H9 (cell line): ENCODE results near the gene MUC5AC. TPM values are rescaled to one million over a fixed set of nuclear protein-coding genes. Genes with fewer than 3 reads are reported as not detected.

Experiments
- DNase-seq: peaks from one replicate; pipeline ENCODE4 v3.0.0-alpha.2; 2017
- H2AFZ ChIP-seq: one replicate; pipeline ENCODE4 v1.6.1; 2013; ENCODE audit warnings: mild to moderate bottlenecking, low read length, control low read depth, moderate library complexity
- H2AK5ac ChIP-seq: 2 replicates; pipeline ENCODE4 v1.6.1; 2013; ENCODE audit warnings: low read length, control low read depth, mixed read lengths; ENCODE audit not compliant: insufficient read length
- H2BK120ac ChIP-seq: one replicate; pipeline ENCODE4 v1.6.1; 2013; ENCODE audit warnings: low read depth, mild to moderate bottlenecking, low read length, control low read depth, inconsistent platforms; ENCODE audit not compliant: poor library complexity, severe bottlenecking
- H2BK12ac ChIP-seq: 2 replicates; pipeline ENCODE4 v1.6.1; 2013; ENCODE audit warnings: low read length, control low read depth, mixed read lengths, low read depth; ENCODE audit not compliant: insufficient read length
- H2BK15ac ChIP-seq: 2 replicates; pipeline ENCODE4 v1.6.1; 2013; ENCODE audit warnings: low read depth, low read length, control low read depth
- H2BK20ac ChIP-seq: one replicate; pipeline ENCODE4 v1.6.1; 2013; ENCODE audit warnings: low read depth, mild to moderate bottlenecking, low read length, control low read depth, inconsistent platforms; ENCODE audit not compliant: poor library complexity, severe bottlenecking
- H2BK5ac ChIP-seq: 2 replicates; pipeline ENCODE4 v1.6.1; 2013; ENCODE audit warnings: low read length, control low read depth, mixed read lengths; ENCODE audit not compliant: insufficient read length
- H3K14ac ChIP-seq: 2 replicates; pipeline ENCODE4 v1.6.1; 2013; ENCODE audit warnings: low read length, control low read depth; ENCODE audit not compliant: insufficient read depth
- H3K18ac ChIP-seq: 2 replicates; pipeline ENCODE4 v1.6.1; 2013; ENCODE audit warnings: low read depth, mild to moderate bottlenecking, mixed read lengths, low read length, control low read depth; ENCODE audit not compliant: insufficient read length
- H3K23ac ChIP-seq: 2 replicates; pipeline ENCODE4 v1.6.1; 2013; ENCODE audit warnings: low read length, control low read depth, mixed read lengths, low read depth; ENCODE audit not compliant: insufficient read length
- H3K23me2 ChIP-seq: 2 replicates; pipeline ENCODE4 v1.6.1; 2013; ENCODE audit warnings: low read depth, mild to moderate bottlenecking, mixed read lengths, low read length, control low read depth; ENCODE audit not compliant: insufficient read length, poor library complexity, severe bottlenecking
- H3K27ac ChIP-seq: 2 replicates; pipeline ENCODE4 v1.5.1; 2013; ENCODE audit warnings: low read length, control low read depth, mixed read lengths, low read depth; ENCODE audit not compliant: insufficient read length
- H3K27me3 ChIP-seq: 2 replicates; pipeline ENCODE4 v1.6.1; 2013; ENCODE audit warnings: low read length, control low read depth, inconsistent platforms; ENCODE audit not compliant: insufficient read depth
- H3K4ac ChIP-seq: 2 replicates; pipeline ENCODE4 v1.6.1; 2013; ENCODE audit warnings: low read depth, mild to moderate bottlenecking, control low read depth, inconsistent platforms, low read length, moderate library complexity
- H3K4me1 ChIP-seq: 2 replicates; pipeline ENCODE4 v1.6.1; 2013; ENCODE audit warnings: low read length, control low read depth, inconsistent platforms; ENCODE audit not compliant: insufficient read depth
- H3K4me2 ChIP-seq: 2 replicates; pipeline ENCODE4 v1.6.1; 2013; ENCODE audit warnings: low read length, control low read depth, mixed read lengths; ENCODE audit not compliant: insufficient read length, insufficient read depth
- H3K56ac ChIP-seq: 2 replicates; pipeline ENCODE4 v1.6.1; 2013; ENCODE audit warnings: low read depth, mild to moderate bottlenecking, mixed read lengths, low read length, control low read depth; ENCODE audit not compliant: insufficient read length
- H3K79me1 ChIP-seq: 2 replicates; pipeline ENCODE4 v1.6.1; 2013; ENCODE audit warnings: low read depth, mild to moderate bottlenecking, moderate library complexity, low read length, control low read depth, inconsistent platforms; ENCODE audit not compliant: insufficient read depth, poor library complexity, severe bottlenecking
- H3K79me2 ChIP-seq: 2 replicates; pipeline ENCODE4 v1.6.1; 2013; ENCODE audit warnings: low read length, control low read depth, inconsistent platforms; ENCODE audit not compliant: insufficient read depth
- H3K9ac ChIP-seq: 2 replicates; pipeline ENCODE4 v1.6.1; 2013; ENCODE audit warnings: low read length, control low read depth, mixed read lengths; ENCODE audit not compliant: insufficient read length; ENCODE audit errors: extremely low read depth
- H3K9me3 ChIP-seq: one replicate; pipeline ENCODE4 v1.6.1; 2013; ENCODE audit warnings: low read depth, low read length, inconsistent platforms; ENCODE audit not compliant: control insufficient read depth
- H3T11ph ChIP-seq: one replicate; pipeline ENCODE4 v1.6.1; 2013; ENCODE audit warnings: mild to moderate bottlenecking, low read length, control low read depth, inconsistent platforms
- H4K20me1 ChIP-seq: one replicate; pipeline ENCODE4 v1.6.1; 2013; ENCODE audit not compliant: control insufficient read depth, insufficient read length, insufficient read depth
- H4K5ac ChIP-seq: 2 replicates; pipeline ENCODE4 v1.6.1; 2013; ENCODE audit warnings: low read depth, mild to moderate bottlenecking, mixed read lengths, low read length, control low read depth; ENCODE audit not compliant: insufficient read length
- H4K8ac ChIP-seq: replicated peaks from 2 replicates; pipeline ENCODE4 v1.6.1; 2013; ENCODE audit warnings: low read length, control low read depth, mixed read lengths, low read depth; ENCODE audit not compliant: insufficient read length
- H4K91ac ChIP-seq: 2 replicates; pipeline ENCODE4 v1.6.1; 2013; ENCODE audit warnings: low read depth, mild to moderate bottlenecking, moderate library complexity, mixed read lengths, low read length, control low read depth; ENCODE audit not compliant: insufficient read length
- H3K27ac Mint-ChIP-seq, 3 experiments: 2 replicates in 2 of 3; 3 replicates in 1 of 3; pipeline ENCODE4 v1.8.0; 2020 to 2021; ENCODE audit warnings: mixed read lengths in 3 of 3, mild to moderate bottlenecking in 1 of 3, moderate library complexity in 1 of 3
- H3K27me3 Mint-ChIP-seq: 2 replicates; pipeline ENCODE4 v1.8.0; 2021; ENCODE audit warnings: low read depth, mild to moderate bottlenecking, moderate library complexity, mixed read lengths
- H3K36me3 Mint-ChIP-seq, 3 experiments: 2 replicates in 2 of 3; 3 replicates in 1 of 3; pipeline ENCODE4 v1.8.0; 2020 to 2021; ENCODE audit warnings: low read depth in 3 of 3, mixed read lengths in 3 of 3; ENCODE audit not compliant: insufficient read depth in 1 of 3
- H3K4me1 Mint-ChIP-seq, 2 experiments: 2 replicates each; pipeline ENCODE4 v1.8.0; 2020; ENCODE audit warnings: mixed read lengths in 2 of 2
- H3K4me3 Mint-ChIP-seq, 2 experiments: 2 replicates in 1 of 2; 3 replicates in 1 of 2; pipeline ENCODE4 v1.8.0; 2020 to 2021; ENCODE audit warnings: mild to moderate bottlenecking in 2 of 2, mixed read lengths in 2 of 2, moderate library complexity in 1 of 2
- H3K9me3 Mint-ChIP-seq, 2 experiments: 2 replicates in 1 of 2; 3 replicates in 1 of 2; pipeline ENCODE4 v1.8.0; 2020; ENCODE audit warnings: mild to moderate bottlenecking in 2 of 2, mixed read lengths in 2 of 2, moderate library complexity in 1 of 2
- WGBS: extraction: QIAGEN DNeasy Blood & Tissue Kit; methylation state at CpG from one replicate; pipeline ENCODE4 v1.1.7; 2013; ENCODE audit warnings: missing lambda C conversion rate, low lambda C conversion rate, mixed read lengths; ENCODE audit not compliant: insufficient read length; ENCODE audit errors: extremely low coverage; 5-methylcytosine and 5-hydroxymethylcytosine counted together
- total RNA-seq: library from RNA; stranded (reverse); gene quantifications from 2 replicates; pipeline ENCODE4 v1.2.1, GENCODE V29; 2021
- TF ChIP-seq, protein P1 (sequence below): fragments of 200-600 bp; sonication (generic); conservative IDR thresholded peaks from 3 replicates; pipeline ENCODE4 v1.8.0; 2021; ENCODE audit warnings: antibody characterized with exemption, mild to moderate bottlenecking

MUC5AC gene
- total RNA-seq, 1 experiment from 2014 or later = not detected

DNA sequence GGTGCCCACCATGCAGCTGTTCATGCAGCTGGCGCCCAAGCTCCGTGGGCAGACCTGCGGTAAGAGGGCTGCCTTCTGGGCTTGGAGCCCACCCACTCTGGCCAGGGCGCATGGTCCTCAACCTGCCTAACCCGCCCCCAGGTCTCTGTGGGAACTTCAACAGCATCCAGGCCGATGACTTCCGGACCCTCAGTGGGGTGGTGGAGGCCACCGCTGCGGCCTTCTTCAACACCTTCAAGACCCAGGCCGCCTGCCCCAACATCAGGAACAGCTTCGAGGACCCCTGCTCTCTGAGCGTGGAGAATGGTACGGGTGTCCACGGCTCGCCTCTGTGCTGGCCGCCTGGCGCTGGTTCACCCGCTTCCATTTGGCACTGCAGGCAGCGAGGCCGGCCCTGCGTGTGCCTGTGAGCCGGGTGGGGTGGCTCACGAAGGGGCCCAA, 11.0 kb downstream of the MUC5AC start:
- Histone ChIP-seq H2BK120ac (no peak overlapping the region), H3K18ac (no peak overlapping the region), H4K5ac (no peak overlapping the region), H2BK12ac (no peak overlapping the region), H3K79me1 (no peaks in the 10 kb centered on the region), H4K20me1 (no peaks in the 10 kb centered on the region), H3K27me3 (no peaks in the 10 kb centered on the region), H3K23ac (no peak overlapping the region), H2AFZ (no peak overlapping the region), H2BK20ac (no peak overlapping the region), H4K91ac (no peak overlapping the region), H3K56ac (no peak overlapping the region), H3K4me2 (no peak overlapping the region), H3T11ph (no peak overlapping the region), H3K14ac (no peak overlapping the region), H3K9ac (no peak overlapping the region), H3K9me3 (no peaks in the 10 kb centered on the region), H3K79me2 (no peaks in the 10 kb centered on the region), H3K4me1 (no peaks in the 10 kb centered on the region), H3K23me2 (no peaks in the 10 kb centered on the region), H2BK5ac (no peak overlapping the region), H3K4ac (no peak overlapping the region), H2AK5ac (no peak overlapping the region), H2BK15ac (no peak overlapping the region), H3K27ac (no peak overlapping the region), H4K8ac (no peak overlapping the region)
- Mint-ChIP-seq H3K27me3 (peaks cover 3% of the 10 kb centered on the region), H3K4me3 (no peak overlapping the region), H3K27ac (no peak overlapping the region), H3K4me1 (no peaks in the 10 kb centered on the region), H3K9me3 (peaks cover 31 to 41% of the 10 kb centered on the region in 2 experiments), H3K36me3 (peaks cover 0 to 4% (median 0%) of the 10 kb centered on the region in 3 experiments; a peak in 2 of 7 replicates)
- WGBS = no CpG with 5 or more reads among the region's 23 CpGs
- TF ChIP-seq, protein P1, sequence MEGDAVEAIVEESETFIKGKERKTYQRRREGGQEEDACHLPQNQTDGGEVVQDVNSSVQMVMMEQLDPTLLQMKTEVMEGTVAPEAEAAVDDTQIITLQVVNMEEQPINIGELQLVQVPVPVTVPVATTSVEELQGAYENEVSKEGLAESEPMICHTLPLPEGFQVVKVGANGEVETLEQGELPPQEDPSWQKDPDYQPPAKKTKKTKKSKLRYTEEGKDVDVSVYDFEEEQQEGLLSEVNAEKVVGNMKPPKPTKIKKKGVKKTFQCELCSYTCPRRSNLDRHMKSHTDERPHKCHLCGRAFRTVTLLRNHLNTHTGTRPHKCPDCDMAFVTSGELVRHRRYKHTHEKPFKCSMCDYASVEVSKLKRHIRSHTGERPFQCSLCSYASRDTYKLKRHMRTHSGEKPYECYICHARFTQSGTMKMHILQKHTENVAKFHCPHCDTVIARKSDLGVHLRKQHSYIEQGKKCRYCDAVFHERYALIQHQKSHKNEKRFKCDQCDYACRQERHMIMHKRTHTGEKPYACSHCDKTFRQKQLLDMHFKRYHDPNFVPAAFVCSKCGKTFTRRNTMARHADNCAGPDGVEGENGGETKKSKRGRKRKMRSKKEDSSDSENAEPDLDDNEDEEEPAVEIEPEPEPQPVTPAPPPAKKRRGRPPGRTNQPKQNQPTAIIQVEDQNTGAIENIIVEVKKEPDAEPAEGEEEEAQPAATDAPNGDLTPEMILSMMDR = no peak
- no peak for DNase-seq
